B cell (primary cell): ENCODE data around the gene VPS45. TPM values are rescaled to one million over a fixed set of nuclear protein-coding genes. Genes with fewer than 3 reads are reported as not detected.

Experiments used
- ATAC-seq: fragments of 200-7000 bp; cut with Tn5 transposase; one replicate; pipeline ENCODE4 v1.10.0; 2021; ENCODE audit warnings: low read depth, mild to moderate bottlenecking, moderate number of reproducible peaks, moderate library complexity
- CTCF ChIA-PET: fragments of 350-600 bp; sonication (Branson Sonifier 250); formaldehyde crosslinking; loops from one replicate; lab custom pipeline; 2021; ENCODE audit warnings: antibody characterized with exemption, inconsistent platforms; lab: Charles Lee
- POLR2A ChIA-PET: fragments of 350-600 bp; sonication (Branson Sonifier 250); formaldehyde crosslinking; loops from one replicate; lab custom pipeline; 2021; ENCODE audit warnings: antibody characterized with exemption; lab: Charles Lee
- DNase-seq: peaks from one replicate; pipeline ENCODE4 v3.0.0; 2013
- H2AFZ ChIP-seq: 2 replicates; pipeline ENCODE4 v1.6.1; 2012; ENCODE audit warnings: mild to moderate bottlenecking, low read depth, low read length; ENCODE audit not compliant: insufficient read depth, poor library complexity, severe bottlenecking
- H3K27ac ChIP-seq, 2 donors: 1 replicate in 1 of 2; 2 replicates in 1 of 2; pipeline ENCODE4 v1.5.1; 2012 to 2013; ENCODE audit warnings: low read length in 2 of 2, mild to moderate bottlenecking in 2 of 2, moderate library complexity in 1 of 2
- H3K27me3 ChIP-seq, 4 experiments: fragments of 200-600 bp in 1 of 4; sonication (generic) in 1 of 4; replicated peaks in 1 of 4; 1 replicate in 2 of 4; 2 replicates in 2 of 4; pipeline versions ENCODE4 v1.6.1 to v1.7.0; 2013 to 2016; ENCODE audit warnings: low read length in 3 of 4, mild to moderate bottlenecking in 2 of 4, mixed read lengths in 1 of 4, moderate library complexity in 1 of 4; ENCODE audit not compliant: insufficient read depth in 4 of 4, control insufficient read depth in 3 of 4; ENCODE audit errors: control extremely low read depth in 1 of 4
- H3K36me3 ChIP-seq, 2 experiments: replicated peaks in 1 of 2; 1 replicate in 1 of 2; 2 replicates in 1 of 2; pipeline versions ENCODE4 v1.6.1 to v1.7.1; 2013; ENCODE audit warnings: low read length in 1 of 2; ENCODE audit not compliant: insufficient read depth in 2 of 2, control insufficient read depth in 1 of 2; ENCODE audit errors: control extremely low read depth in 1 of 2, extremely low read depth in 1 of 2
- H3K4me1 ChIP-seq, 2 donors: fragments of 200-600 bp in 1 of 2; sonication (generic) in 1 of 2; 1 replicate in 1 of 2; 2 replicates in 1 of 2; pipeline versions ENCODE4 v1.5.1 to v1.6.1; 2013 to 2017; ENCODE audit warnings: low read length in 2 of 2; ENCODE audit not compliant: control insufficient read depth in 2 of 2, insufficient read depth in 2 of 2
- H3K4me2 ChIP-seq: replicated peaks from 2 replicates; pipeline ENCODE3; 2012; ENCODE audit warnings: mild to moderate bottlenecking, low read depth, low read length; ENCODE audit not compliant: poor library complexity, severe bottlenecking
- H3K4me3 ChIP-seq, 5 experiments: fragments of 200-600 bp in 1 of 5; sonication (generic) in 1 of 5; 1 replicate in 3 of 5; 2 replicates in 2 of 5; pipeline versions ENCODE4 v1.5.1 to v1.7.0; 2011 to 2016; ENCODE audit warnings: low read length in 4 of 5, mild to moderate bottlenecking in 4 of 5, low read depth in 2 of 5, control low read depth in 1 of 5, moderate library complexity in 1 of 5; ENCODE audit not compliant: insufficient read depth in 1 of 5; ENCODE audit errors: control extremely low read depth in 1 of 5, extremely low read depth in 1 of 5
- H3K79me2 ChIP-seq: fragments of 200-600 bp; sonication (generic); one replicate; pipeline ENCODE4 v1.6.0; 2016; ENCODE audit warnings: low read length; ENCODE audit not compliant: control insufficient read depth, insufficient read depth
- H3K9ac ChIP-seq: fragments of 200-600 bp; sonication (generic); 2 replicates; pipeline ENCODE4 v1.6.1; 2017; ENCODE audit warnings: mild to moderate bottlenecking, low read length, moderate library complexity
- H3K9me3 ChIP-seq, 3 donors: one replicate each; pipeline versions ENCODE4 v1.6.1 to v1.7.1; 2013; ENCODE audit warnings: low read length in 2 of 3; ENCODE audit not compliant: control insufficient read depth in 2 of 3, insufficient read depth in 1 of 3; ENCODE audit errors: control extremely low read depth in 1 of 3
- H4K20me1 ChIP-seq: 2 replicates; pipeline ENCODE4 v1.6.0; 2012; ENCODE audit warnings: mild to moderate bottlenecking, low read length; ENCODE audit not compliant: insufficient read depth, control insufficient read depth, poor library complexity, severe bottlenecking
- H3K27ac Mint-ChIP-seq: one replicate; pipeline ENCODE4 v1.8.0; 2021; ENCODE audit warnings: mixed read lengths
- H3K27me3 Mint-ChIP-seq: one replicate; pipeline ENCODE4 v1.8.0; 2021; ENCODE audit warnings: mixed read lengths
- H3K4me1 Mint-ChIP-seq: one replicate; pipeline ENCODE4 v1.8.0; 2021; ENCODE audit warnings: mixed read lengths
- H3K4me3 Mint-ChIP-seq: one replicate; pipeline ENCODE4 v1.8.0; 2021; ENCODE audit warnings: mixed read lengths
- H3K9me3 Mint-ChIP-seq: one replicate; pipeline ENCODE4 v1.8.0; 2022; ENCODE audit warnings: mixed read lengths; ENCODE audit not compliant: insufficient read depth
- EZH2 ChIP-seq: IDR thresholded peaks from 2 replicates; pipeline ENCODE4 v1.6.1; 2012; ENCODE audit warnings: borderline replicate concordance, low read depth, mild to moderate bottlenecking, moderate library complexity, low read length; ENCODE audit not compliant: insufficient read depth, poor library complexity, severe bottlenecking
- WGBS: methylation state at CpG from one replicate; pipeline ENCODE4 v1.1.5; 2013; ENCODE audit warnings: missing lambda C conversion rate; ENCODE audit not compliant: insufficient coverage; 5-methylcytosine and 5-hydroxymethylcytosine counted together
- intact Hi-C: fragments of 100-400 bp; cut with micrococcal nuclease; formaldehyde crosslinking; loops from one replicate; pipeline ENCODE4 v1.10.0; 2022
- polyA plus RNA-seq: library from polyadenylated mRNA; depleted of rRNA; stranded (reverse); fragments of >200 nt; gene quantifications from 2 replicates; pipeline ENCODE4 v1.2.3, GENCODE V29; 2012
- total RNA-seq, 2 donors: library from RNA; stranded (reverse); fragments of 120-200 nt in 1 of 2; gene quantifications; 1 replicate in 1 of 2; 2 replicates in 1 of 2; pipeline versions ENCODE4 v1.2.3 to v1.2.4, GENCODE V29; 2013 to 2022
- TF ChIP-seq, protein P1 (sequence below): fragments of 200-600 bp; IDR thresholded peaks from one replicate; pipeline ENCODE4 v1.8.0; 2022; ENCODE audit warnings: antibody characterized with exemption, mild to moderate bottlenecking

Gene VPS45
- total and polyA plus RNA-seq, 2 donors (not counting 1 experiment from before 2014, with no cell fraction given), result 23.4 to 49.1 TPM

DNA sequence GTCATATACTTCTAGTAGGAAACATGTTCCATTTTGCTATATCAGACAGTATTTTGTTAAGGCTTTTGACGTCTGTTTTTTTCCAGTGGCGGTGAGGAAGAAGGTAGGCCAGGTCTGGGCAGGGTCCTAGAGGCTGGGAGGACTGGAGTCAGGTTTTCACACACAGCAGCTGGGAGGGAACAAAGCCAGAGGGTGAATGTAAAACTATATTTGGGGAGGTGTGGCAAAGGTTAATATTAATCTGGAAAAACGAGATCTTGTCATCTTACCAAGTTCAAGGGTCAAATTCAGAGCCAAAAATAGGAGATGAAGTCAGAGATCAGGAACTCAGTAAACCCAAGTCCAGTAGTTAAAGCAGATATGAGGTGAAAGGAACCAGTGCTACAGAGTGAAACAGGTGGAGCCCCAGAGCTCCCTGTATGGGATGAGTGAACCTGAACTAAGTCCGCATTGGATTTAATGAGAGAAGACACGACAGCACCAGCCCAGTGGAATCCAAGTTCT lies 46.3 kb upstream of the VPS45 start:
- peaks cover 12% of the 10 kb centered on the region for H3K4me1 Mint-ChIP-seq
- Histone ChIP-seq H3K27ac (no peak overlapping the region), H3K4me1 (peaks cover 7 to 8% of the 10 kb centered on the region in 2 donors), H3K79me2 (no peaks in the 10 kb centered on the region), H3K27me3 (peaks cover 0 to 5% (median 3%) of the 10 kb centered on the region in 4 experiments), H3K36me3 (no peaks in the 10 kb centered on the region), H4K20me1 (no peaks in the 10 kb centered on the region), H3K4me2 (no peak overlapping the region), H3K4me3 (no peak overlapping the region), H3K9me3 (no peaks in the 10 kb centered on the region), H3K9ac (no peak overlapping the region), H2AFZ (no peak overlapping the region)
- H3K27ac Mint-ChIP-seq, result no peak overlapping the region
- ChIA-PET POLR2A (interaction anchor here (0.6 kb wide), 1 partner anchor 283 kb away, joined by 4 read pairs; no protein-coding TSS in a partner anchor), CTCF (no interaction called here)
- no peaks in the 10 kb centered on the region for H3K9me3 Mint-ChIP-seq
- DNase-seq, result no peak
- WGBS, result 89% methylated on average over 5 of the region's 5 CpGs
- H3K4me3 Mint-ChIP-seq, result no peak overlapping the region
- intact Hi-C loops, result no loop called here
- peaks cover 17% of the 10 kb centered on the region for H3K27me3 Mint-ChIP-seq
- TF ChIP-seq, protein P1, sequence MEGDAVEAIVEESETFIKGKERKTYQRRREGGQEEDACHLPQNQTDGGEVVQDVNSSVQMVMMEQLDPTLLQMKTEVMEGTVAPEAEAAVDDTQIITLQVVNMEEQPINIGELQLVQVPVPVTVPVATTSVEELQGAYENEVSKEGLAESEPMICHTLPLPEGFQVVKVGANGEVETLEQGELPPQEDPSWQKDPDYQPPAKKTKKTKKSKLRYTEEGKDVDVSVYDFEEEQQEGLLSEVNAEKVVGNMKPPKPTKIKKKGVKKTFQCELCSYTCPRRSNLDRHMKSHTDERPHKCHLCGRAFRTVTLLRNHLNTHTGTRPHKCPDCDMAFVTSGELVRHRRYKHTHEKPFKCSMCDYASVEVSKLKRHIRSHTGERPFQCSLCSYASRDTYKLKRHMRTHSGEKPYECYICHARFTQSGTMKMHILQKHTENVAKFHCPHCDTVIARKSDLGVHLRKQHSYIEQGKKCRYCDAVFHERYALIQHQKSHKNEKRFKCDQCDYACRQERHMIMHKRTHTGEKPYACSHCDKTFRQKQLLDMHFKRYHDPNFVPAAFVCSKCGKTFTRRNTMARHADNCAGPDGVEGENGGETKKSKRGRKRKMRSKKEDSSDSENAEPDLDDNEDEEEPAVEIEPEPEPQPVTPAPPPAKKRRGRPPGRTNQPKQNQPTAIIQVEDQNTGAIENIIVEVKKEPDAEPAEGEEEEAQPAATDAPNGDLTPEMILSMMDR, result no peak
- TF ChIP-seq EZH2, result no peak
- no peak for ATAC-seq

DNA sequence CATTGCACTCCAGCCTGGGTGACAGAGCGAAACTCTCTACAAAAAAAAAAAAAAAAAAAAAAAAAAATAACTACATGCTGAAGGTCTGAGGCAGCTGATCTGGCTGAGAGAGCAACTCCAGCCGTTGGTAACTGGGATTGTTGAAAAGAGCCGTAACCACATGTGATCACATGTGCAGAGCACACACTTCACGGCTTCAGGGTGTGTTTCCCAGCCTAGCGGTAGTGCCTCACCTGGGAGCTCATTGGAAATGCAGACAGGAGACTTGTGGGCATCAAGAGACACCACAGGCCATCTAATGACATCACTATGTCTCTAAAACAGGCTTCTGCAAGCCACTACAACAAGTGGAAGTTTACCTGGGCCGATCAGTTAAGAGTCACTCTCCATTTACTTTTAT lies 45.2 kb upstream of the VPS45 start:
- no peak for ATAC-seq
- no peaks in the 10 kb centered on the region for H3K9me3 Mint-ChIP-seq
- H3K27ac Mint-ChIP-seq, result no peak overlapping the region
- no peak overlapping the region for H2AFZ ChIP-seq
- H3K9ac ChIP-seq, result no peak overlapping the region
- intact Hi-C loops, result no loop called here
- H3K27me3 Mint-ChIP-seq, result peaks cover 17% of the 10 kb centered on the region
- no peak overlapping the region for H3K4me3 Mint-ChIP-seq
- H4K20me1 ChIP-seq, result no peaks in the 10 kb centered on the region
- CTCF ChIA-PET, result no interaction called here
- no peak for DNase-seq
- H3K27me3 ChIP-seq, result peaks cover 0 to 5% (median 2%) of the 10 kb centered on the region in 4 experiments
- peaks cover 12% of the 10 kb centered on the region for H3K4me1 Mint-ChIP-seq
- POLR2A ChIA-PET, result no interaction called here
- no peaks in the 10 kb centered on the region for H3K9me3 ChIP-seq
- H3K79me2 ChIP-seq, result no peaks in the 10 kb centered on the region
- no peak overlapping the region for H3K4me2 ChIP-seq
- H3K36me3 ChIP-seq, result no peaks in the 10 kb centered on the region
- no peak overlapping the region for H3K4me3 ChIP-seq
- 95% methylated on average over 4 of the region's 6 CpGs for WGBS
- H3K4me1 ChIP-seq, result peaks cover 7 to 8% of the 10 kb centered on the region in 2 donors
- H3K27ac ChIP-seq, result no peak overlapping the region
- TF ChIP-seq, protein P1, result no peak
- no peak for TF ChIP-seq EZH2
